ENCODE measurements around the gene MIEN1.
"Not testable (repeated sequence)": the region's sequence is repeated elsewhere in the genome, so short reads cannot be mapped to it uniquely, and the experiment has no call there.

The MIEN1 gene

DNA sequence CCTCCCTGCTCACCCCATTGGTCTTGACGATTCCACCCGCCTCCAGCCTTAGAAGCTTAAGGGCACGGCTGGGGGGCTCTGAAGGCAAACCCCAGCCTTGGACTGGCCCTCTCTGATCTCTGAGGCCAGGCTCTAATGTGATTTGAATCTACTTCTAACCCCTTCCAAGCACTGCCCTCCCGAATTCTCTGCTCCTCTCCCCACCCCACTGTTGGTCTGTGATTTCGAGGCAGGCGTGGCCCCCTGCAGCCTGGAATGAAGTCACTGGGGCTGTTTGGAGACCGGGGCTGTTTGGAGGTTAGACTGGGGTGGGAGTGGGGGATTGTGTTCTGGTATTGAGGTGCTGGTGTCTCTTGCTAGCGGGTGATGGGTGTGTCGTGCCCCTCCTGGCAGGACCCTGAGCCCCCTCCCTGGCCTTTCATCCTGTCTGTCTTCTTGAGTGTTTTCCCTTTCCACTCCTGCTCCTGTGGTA, 9.6 kb upstream of the MIEN1 start:
- peak; percentile 44 for DNase-seq

DNA sequence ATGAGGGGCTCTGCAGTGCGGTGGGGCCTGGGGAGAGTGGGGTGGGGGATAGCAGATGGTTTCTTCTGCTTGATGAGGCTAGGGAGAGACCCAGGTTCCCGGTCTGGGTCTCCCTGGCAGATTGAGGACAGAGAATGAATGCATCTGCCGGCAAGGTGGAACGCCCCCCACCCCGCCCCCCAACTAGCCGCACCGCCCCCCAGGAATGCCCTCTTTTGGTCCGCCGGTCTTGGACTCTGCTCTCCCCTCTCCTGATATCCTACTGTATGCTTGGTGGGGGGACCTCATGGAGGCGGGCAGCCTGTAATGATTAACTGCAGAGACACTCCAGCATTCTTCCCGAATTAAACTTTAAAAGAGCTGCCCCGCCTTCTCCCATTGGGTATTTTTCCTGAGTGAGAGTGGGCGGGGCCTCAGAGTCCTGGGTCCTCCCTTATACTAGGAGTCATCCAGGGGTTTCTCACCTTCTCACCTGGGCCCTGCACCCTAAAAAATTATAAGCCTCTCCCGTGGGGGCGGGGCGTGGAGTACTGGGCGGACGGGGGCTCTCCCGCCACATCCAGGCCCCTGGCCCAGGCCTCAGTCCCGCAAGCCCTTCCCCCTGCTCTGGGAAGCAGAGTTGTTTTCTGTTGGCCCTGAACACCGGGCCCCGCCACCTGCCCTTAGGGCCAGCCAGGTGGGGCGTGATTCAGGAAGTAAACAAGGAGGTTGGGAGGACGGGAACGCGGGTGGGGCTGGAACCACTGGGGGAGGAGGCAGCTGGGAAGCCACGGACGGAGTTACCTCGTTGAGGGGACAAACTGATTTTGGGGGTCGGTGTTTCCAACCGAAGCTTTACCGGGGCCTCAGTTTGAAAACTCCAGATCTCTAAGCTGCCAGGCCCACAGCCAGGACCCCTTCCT, 8.9 kb upstream of the MIEN1 start:
- DNase-seq, result peak; percentile 52

- DNase-seq, result no peak
These were observed 8.2 kb upstream of the MIEN1 start for GRCh38 chr17:39738568-39738901.

GRCh38 chr17:39737760-39738567, 7.6 kb upstream of the MIEN1 start, which contains the start of gene GRB7:
GRB7 (plus strand) TSS chr17:39737938; CDS start chr17:39742302, 4,364 bp downstream.
- DNase-seq, result no peak

DNA sequence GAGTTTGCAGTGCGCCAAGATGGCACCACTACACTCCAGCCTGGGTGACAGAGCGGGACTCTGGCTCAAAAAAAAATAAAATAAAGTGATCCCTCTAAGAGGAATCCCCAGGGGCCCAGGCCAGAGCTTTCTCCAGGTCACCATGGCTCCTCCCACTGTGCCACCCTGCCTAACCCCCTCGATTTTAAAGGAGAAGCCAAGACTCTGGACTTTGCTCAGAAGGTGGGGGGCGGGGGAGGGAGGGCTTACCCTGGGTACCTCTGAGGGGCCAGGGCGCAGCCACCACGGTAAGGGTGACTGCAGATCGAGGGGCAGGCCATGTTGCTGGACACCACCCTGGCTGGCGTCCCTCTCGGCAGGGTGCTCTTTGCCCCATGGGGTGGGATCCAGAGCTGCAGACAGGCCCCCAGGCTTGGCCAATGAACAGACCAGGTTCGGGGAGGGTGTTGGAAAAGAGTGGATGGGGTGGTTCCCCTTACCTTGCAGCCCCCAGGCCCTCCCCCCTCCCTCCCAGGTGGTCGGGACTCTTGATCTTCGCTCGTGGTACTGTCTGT, 7.0 kb upstream of the MIEN1 start:
- no peak for DNase-seq

DNA sequence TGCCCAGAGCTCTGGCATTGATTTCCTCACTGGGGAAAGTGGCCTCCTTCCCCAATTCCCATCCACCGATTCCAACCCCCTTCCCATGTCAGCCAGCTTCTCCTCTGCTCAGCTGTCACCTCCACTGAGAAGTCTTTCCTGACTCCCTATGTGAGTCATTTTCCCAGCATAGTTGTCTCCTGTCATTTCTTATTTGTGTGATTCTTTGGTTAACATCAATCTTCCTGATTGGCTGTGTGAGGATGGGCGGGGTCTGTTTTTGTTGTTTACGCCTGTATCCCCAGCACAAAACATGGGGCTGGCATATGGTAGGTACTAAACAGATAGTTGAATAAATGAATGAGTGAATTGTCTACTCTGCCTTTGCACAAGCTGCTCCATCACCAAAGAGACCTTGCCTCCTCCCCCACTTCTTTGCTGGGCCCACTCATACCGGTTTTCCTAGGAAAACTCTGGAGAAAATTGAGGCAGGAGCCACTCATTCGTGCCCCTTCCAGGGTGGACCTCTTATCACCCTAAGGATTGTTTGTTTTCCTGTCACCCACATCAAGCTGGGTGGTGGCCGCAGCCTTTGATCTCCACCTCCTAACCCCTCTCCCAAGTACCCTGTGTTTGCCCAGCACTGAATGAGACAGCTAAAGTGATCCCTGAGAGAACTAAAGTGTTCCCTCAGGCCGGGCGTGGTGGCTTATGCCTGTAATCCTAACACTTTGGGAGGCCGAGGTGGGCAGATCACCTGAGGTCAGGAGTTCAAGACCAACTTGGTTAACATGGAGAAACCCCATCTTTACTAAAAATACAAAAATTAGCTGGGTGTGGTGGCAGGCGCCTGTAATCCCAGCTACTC, 6.2 kb upstream of the MIEN1 start:
- DNase-seq, result peak; percentile 15

- no peak for DNase-seq
These were observed 5.5 kb upstream of the MIEN1 start for GRCh38 chr17:39735882-39736281.

DNA sequence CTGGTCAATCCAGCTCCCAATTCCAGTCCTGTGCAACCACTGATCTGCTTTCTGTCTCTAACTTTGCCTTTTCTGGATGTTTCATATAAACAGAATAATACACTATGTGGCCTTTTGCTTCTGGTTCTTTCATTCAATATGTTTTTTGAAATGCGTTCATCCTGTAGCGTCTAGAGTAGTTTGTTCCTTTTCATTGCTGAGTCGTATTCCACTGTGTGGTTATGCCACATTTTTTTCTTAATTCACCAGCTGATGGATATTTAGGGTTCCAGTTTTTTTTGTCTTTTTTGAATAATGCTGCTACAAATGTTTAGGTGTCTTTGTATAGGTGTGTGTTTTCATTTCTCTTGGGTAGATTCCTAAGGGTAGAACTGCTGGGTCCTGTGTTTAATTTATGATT, 2.3 kb upstream of the MIEN1 start:
- DNase-seq, result no peak

DNA sequence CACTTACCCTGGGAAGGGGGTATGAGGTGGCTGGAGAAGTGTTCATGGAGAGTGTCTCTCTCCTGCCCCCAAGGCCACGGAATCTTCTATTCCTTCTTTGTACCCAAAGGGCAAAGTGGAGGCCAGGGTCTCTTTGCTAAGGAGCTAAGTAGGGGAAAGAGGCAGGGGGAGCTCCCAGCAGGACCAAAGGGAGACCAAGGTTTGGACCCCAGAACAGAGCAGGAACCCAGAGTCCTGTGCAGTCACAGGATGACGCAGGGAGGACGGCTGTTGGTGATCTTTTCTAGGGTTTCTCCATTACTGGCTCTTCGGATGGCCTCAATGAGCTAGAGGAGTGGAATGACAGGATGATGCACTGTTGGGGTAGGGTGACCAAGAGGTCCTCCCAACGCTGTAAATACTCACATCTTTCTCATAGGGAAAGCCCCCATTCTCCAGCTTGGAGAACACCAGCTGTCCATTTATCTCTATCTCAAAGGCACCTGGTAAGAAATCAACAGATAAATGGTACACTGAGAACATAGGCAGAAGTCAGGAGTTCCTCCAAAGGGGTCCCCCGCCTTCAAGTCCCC, 966 bp downstream of the MIEN1 start:
- no peak for DNase-seq

- no peak for DNase-seq
These were observed 2.8 kb downstream of the MIEN1 start for GRCh38 chr17:39727556-39727955.

DNA sequence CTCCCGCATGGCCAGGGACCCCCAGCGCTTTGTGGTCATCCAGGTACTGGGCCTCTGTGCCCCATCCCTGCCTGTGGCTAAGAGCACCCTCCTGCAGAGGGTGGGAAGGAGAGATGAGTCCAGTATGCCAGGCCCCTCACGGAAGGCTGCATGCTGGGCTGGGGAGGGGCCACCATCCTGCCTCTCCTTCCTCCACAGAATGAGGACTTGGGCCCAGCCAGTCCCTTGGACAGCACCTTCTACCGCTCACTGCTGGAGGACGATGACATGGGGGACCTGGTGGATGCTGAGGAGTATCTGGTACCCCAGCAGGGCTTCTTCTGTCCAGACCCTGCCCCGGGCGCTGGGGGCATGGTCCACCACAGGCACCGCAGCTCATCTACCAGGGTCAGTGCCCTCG, 3.7 kb downstream of the MIEN1 start:
- DNase-seq, result no peak

GRCh38 chr17:39725923-39726322, 4.4 kb downstream of the MIEN1 start:
- DNase-seq, result not testable (repeated sequence)

DNA sequence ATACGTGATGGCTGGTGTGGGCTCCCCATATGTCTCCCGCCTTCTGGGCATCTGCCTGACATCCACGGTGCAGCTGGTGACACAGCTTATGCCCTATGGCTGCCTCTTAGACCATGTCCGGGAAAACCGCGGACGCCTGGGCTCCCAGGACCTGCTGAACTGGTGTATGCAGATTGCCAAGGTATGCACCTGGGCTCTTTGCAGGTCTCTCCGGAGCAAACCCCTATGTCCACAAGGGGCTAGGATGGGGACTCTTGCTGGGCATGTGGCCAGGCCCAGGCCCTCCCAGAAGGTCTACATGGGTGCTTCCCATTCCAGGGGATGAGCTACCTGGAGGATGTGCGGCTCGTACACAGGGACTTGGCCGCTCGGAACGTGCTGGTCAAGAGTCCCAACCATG, 5.6 kb downstream of the MIEN1 start:
- no peak for DNase-seq

- no peak for DNase-seq
These were observed 7.1 kb downstream of the MIEN1 start for GRCh38 chr17:39722965-39723848.

DNA sequence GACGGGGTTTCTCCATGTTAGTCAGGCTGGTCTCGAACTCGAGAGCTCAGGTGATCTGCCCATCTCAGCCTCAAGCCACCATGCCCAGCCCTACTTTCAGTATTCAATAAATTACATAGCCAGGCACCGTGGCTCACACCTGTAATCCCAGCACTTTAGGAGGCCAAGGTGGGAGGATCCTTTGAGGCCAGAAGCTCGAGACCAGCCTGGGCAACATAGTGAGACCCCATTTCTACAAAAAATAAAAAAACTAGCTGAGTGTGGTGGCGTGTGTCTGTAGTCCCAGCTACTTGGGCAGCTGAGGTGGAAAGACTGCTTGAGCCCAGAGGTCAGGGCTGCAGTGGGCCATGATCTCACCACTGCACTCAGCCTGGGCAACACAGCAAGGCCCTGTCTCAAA, 8.2 kb downstream of the MIEN1 start:
- DNase-seq, result no peak

DNA sequence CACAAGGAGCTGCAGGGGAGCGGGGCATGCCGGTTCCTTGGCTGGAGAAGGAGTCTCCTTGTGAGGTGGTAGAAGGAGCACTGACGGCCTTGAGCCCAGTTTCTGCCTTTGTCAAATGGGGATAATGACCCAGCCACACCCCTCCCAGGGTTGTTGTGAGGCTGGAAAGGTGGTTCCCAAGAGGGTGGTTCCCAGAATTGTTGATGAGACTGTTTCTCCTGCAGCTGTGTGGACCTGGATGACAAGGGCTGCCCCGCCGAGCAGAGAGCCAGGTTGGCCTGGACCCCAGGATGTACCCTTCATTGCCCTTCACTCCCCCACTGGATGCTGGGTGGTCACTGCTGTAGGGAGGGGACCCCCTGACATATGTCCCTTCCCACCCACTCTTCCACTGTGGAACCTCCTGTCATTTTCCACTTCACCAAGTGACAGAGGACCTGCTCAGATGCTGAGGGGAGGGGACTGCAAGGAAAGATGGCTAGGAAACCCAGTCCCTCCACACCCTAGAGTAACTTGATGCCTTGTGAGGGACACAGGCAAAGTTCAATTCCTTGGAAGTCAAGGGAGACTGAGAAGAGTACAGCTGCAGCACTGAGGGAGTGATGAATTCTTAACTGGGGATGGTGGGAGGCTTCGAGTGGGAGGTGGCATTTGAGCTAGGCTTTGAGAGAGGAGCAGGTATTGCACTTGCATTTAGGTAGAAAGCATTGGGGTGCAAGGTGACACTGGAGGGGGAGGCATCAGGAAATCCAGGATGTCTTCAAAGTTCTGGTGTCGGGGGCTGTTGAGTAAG, 10.6 kb downstream of the MIEN1 start:
- DNase-seq, result no peak

DNA sequence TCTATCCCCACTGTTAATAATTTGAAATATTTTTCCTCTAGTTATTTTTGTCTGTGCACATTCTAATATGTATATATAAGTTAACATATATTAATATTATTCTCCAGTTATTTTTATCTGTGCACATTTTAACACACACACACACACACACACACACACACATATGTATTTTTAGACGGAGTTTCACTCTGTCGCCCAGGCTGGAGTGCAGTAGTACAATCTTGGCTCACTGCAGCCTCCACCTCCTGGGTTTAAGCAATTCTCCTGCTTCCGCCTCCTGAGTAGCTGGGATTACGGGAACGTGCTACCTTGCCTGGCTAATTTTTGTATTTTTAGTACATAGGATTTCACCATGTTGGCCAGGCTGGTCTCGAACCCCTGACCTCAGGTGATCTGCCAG, 12.7 kb downstream of the MIEN1 start:
- no peak for DNase-seq

GRCh38 chr17:39716879-39717536, 13.3 kb downstream of the MIEN1 start:
- DNase-seq, result no peak

GRCh38 chr17:39716073-39716818, 14.1 kb downstream of the MIEN1 start:
- no peak for DNase-seq

Measured in fibroblast of skin of right quadriceps (primary cell).